ENCODE results near the gene TOR1AIP1. TPM values are rescaled to one million over a fixed set of nuclear protein-coding genes. Genes with fewer than 3 reads are reported as not detected.

Gene TOR1AIP1
- total and polyA plus RNA-seq, 5 donors: 31.6 to 65.9 (median 65.0) TPM

DNA sequence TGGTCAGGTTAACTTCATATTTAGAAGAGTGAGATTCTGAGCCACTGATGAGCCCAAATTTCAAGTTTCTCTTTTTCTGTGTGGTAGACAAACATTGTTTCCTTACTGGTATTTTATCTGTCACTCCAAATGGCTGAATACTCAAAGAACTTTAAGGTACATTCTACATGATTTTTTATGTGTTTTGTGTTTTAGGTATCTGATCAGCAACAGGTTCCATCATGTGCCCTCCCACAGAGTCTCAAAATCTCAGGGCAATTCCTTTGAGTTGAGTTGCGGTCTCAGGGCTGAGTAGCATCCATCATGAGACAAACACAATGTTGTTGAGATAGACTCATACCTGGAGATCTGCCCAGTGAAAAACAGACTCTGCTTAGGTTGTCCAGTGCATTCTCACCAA lies 57.9 kb downstream of the TOR1AIP1 start:
- ATAC-seq (no peak), DNase-seq (no peak)
- H3K27me3 ChIP-seq (ENCODE audit: control insufficient read depth, insufficient read depth): no peaks in the 10 kb centered on the region
- intact Hi-C loops (cut with DNase I): no loop called here
- H3K27ac ChIP-seq (ENCODE audit: low read length): no peak overlapping the region
- no peaks in the 10 kb centered on the region for H3K4me1 ChIP-seq (ENCODE audit: control insufficient read depth, insufficient read depth, low read length)
- H3K9me3 ChIP-seq (ENCODE audit: control insufficient read depth, low read length): no peaks in the 10 kb centered on the region
- no peak overlapping the region for H3K4me3 ChIP-seq (ENCODE audit: low read length)
- 98% methylated on average over 1 of the region's 1 CpG for WGBS

GRCh38 chr1:179941454-179941853 lies 59.4 kb downstream of the TOR1AIP1 start:
- Histone ChIP-seq H3K4me1 (ENCODE audit: control insufficient read depth, insufficient read depth, low read length) (no peaks in the 10 kb centered on the region), H3K9me3 (ENCODE audit: control insufficient read depth, low read length) (no peaks in the 10 kb centered on the region), H3K27me3 (ENCODE audit: control insufficient read depth, insufficient read depth) (no peaks in the 10 kb centered on the region), H3K4me3 (ENCODE audit: low read length) (no peak overlapping the region), H3K27ac (ENCODE audit: low read length) (no peak overlapping the region)
- DNase-seq (no peak), ATAC-seq (no peak)
- WGBS: 44% methylated on average over 2 of the region's 2 CpGs
- intact Hi-C loops (cut with DNase I): no loop called here

DNA sequence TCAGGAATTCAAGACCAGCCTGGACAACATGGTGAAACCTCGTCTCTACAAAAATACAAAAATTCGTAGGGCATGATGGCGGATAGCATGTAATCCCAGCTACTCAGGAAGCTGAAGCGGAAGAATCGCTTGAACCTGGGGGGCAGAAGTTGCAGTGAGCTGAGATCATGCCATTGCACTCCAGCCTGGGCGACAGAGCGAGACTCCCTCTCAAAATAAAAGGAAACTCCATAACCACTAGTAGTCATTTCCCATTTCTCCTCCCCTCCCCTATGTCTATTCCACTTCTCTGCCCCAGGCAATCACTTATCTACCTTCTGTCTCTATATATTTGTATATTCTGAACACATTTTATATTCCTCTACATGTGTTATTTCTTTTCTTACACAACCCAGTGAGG lies 68.6 kb downstream of the TOR1AIP1 start:
- Histone ChIP-seq H3K4me3 (ENCODE audit: low read length) (no peak overlapping the region), H3K4me1 (ENCODE audit: control insufficient read depth, insufficient read depth, low read length) (peaks cover 2% of the 10 kb centered on the region), H3K9me3 (ENCODE audit: control insufficient read depth, low read length) (no peaks in the 10 kb centered on the region), H3K27me3 (ENCODE audit: control insufficient read depth, insufficient read depth) (no peaks in the 10 kb centered on the region), H3K27ac (ENCODE audit: low read length) (no peak overlapping the region)
- intact Hi-C loops (cut with DNase I): loop anchor here in 1 of 4 donors (10.0 kb wide), 1 partner anchor 66 kb away; the partner anchor contains the start of gene TOR1AIP1
- WGBS: 85% methylated on average over 7 of the region's 7 CpGs
- DNase-seq (no peak), ATAC-seq (no peak)

DNA sequence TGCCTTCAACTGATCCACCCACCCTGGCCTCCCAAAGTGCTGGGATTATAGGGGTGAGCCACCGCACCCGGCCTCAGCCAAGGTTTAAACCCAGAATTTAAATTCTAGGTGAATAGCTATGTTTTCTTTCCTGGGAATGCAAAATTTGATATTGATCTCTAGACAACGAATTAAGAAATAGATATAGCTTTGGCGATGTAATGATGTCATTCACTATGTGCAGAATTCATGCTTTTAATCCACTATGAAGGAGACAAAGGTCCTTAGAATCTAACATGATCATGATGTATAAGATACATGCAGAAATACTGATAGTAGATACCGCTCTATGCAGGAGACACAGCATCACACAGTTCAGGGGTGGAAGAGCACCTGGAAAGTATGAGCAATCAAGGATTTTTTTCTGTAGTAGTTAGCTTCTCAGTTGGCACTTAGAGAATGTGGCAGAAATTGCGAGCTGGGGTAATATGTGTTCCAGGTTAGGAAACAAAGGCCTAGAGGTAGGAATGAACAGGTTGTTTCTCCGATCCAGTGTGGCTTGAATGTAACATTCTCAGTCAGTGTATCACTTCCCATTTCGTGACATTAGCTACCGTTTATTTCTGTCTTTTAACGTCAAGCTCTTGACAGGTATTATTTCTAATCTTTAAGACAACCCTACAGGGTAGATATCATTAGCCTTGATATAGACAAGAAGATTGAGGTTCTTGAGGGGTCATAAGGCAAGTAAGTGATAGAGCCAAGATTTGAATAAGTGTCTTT lies 69.5 kb downstream of the TOR1AIP1 start:
- H3K27ac ChIP-seq (ENCODE audit: low read length): no peak overlapping the region
- DNase-seq (no peak), ATAC-seq (no peak)
- intact Hi-C loops (cut with DNase I): loop anchor here in 1 of 4 donors (10.0 kb wide), 1 partner anchor 67 kb away; the partner anchor contains the start of gene TOR1AIP1
- peaks cover 2% of the 10 kb centered on the region for H3K4me1 ChIP-seq (ENCODE audit: control insufficient read depth, insufficient read depth, low read length)
- no peaks in the 10 kb centered on the region for H3K27me3 ChIP-seq (ENCODE audit: control insufficient read depth, insufficient read depth)
- no peaks in the 10 kb centered on the region for H3K9me3 ChIP-seq (ENCODE audit: control insufficient read depth, low read length)
- no peak overlapping the region for H3K4me3 ChIP-seq (ENCODE audit: low read length)
- 86% methylated on average over 10 of the region's 10 CpGs for WGBS

GRCh38 chr1:179952186-179952585 lies 70.1 kb downstream of the TOR1AIP1 start:
- Histone ChIP-seq H3K4me1 (ENCODE audit: control insufficient read depth, insufficient read depth, low read length) (peaks cover 2% of the 10 kb centered on the region), H3K27me3 (ENCODE audit: control insufficient read depth, insufficient read depth) (no peaks in the 10 kb centered on the region), H3K27ac (ENCODE audit: low read length) (no peak overlapping the region), H3K9me3 (ENCODE audit: control insufficient read depth, low read length) (no peaks in the 10 kb centered on the region), H3K4me3 (ENCODE audit: low read length) (no peak overlapping the region)
- 76% methylated on average over 4 of the region's 4 CpGs for WGBS
- no peak for DNase-seq
- no peak for ATAC-seq
- intact Hi-C loops (cut with DNase I): loop anchor here in 1 of 4 donors (10.0 kb wide), 1 partner anchor 67 kb away; the partner anchor contains the start of gene TOR1AIP1

- Histone ChIP-seq H3K9me3 (ENCODE audit: control insufficient read depth, low read length) (no peaks in the 10 kb centered on the region), H3K4me1 (ENCODE audit: control insufficient read depth, insufficient read depth, low read length) (peaks cover 2% of the 10 kb centered on the region), H3K4me3 (ENCODE audit: low read length) (peak overlapping the region; percentile 53), H3K27ac (ENCODE audit: low read length) (peak overlapping the region; percentile 90), H3K27me3 (ENCODE audit: control insufficient read depth, insufficient read depth) (no peaks in the 10 kb centered on the region)
- DNase-seq (peak in 1 of 3 donors; percentile 50), ATAC-seq (peak; percentile 4 to 10)
- intact Hi-C loops (cut with DNase I): loop anchor here in 1 of 4 donors (10.0 kb wide), 1 partner anchor 69 kb away; the partner anchor contains the start of gene TOR1AIP1
- WGBS: 1% methylated on average over 19 of the region's 19 CpGs
Measured at GRCh38 chr1:179953974-179954492, 71.9 kb downstream of the TOR1AIP1 start.

GRCh38 chr1:179954493-179955286 lies 72.6 kb downstream of the TOR1AIP1 start, which contains the start of gene CEP350:
Gene CEP350 (plus strand): TSS chr1:179954810. CDS start chr1:179986182, 31,372 bp downstream.
- peaks cover 2% of the 10 kb centered on the region for H3K4me1 ChIP-seq (ENCODE audit: control insufficient read depth, insufficient read depth, low read length)
- H3K27ac ChIP-seq (ENCODE audit: low read length): peak within 1 kb of the TSS; percentile 90
- no peaks in the 10 kb centered on the region for H3K27me3 ChIP-seq (ENCODE audit: control insufficient read depth, insufficient read depth)
- WGBS: under 1% methylated on average over 72 of the region's 72 CpGs
- ATAC-seq (peak; percentile 99), DNase-seq (peak; percentile 98 to 99 (median 99))
- intact Hi-C loops (cut with DNase I): loop anchor here in 1 of 4 donors (10.0 kb wide), 1 partner anchor 70 kb away; the partner anchor contains the start of gene TOR1AIP1
- H3K4me3 ChIP-seq (ENCODE audit: low read length): peak within 1 kb of the TSS; percentile 53
- no peaks in the 10 kb centered on the region for H3K9me3 ChIP-seq (ENCODE audit: control insufficient read depth, low read length)

DNA sequence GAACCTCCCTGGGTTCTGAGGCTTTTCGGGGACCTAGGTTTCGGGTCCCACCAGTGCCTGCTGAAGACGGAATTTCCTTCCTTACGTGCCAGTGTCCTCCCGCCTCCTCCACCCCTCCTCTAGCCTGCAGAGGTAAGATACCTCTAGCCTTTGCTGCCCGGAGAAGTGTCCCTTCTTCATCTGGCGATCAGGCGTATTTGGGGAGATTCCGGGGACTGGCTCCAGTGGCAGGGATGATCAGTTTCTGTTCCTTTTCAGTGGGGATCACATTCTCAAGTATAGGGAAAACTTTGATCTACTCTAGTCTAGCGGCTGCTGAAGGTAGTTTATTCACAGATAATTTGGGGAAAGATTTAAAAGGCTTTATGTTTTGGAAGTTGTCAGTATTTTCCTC lies 73.2 kb downstream of the TOR1AIP1 start:
- under 1% methylated on average over 10 of the region's 10 CpGs for WGBS
- H3K4me3 ChIP-seq (ENCODE audit: low read length): peak overlapping the region; percentile 53
- peaks cover 2% of the 10 kb centered on the region for H3K4me1 ChIP-seq (ENCODE audit: control insufficient read depth, insufficient read depth, low read length)
- ATAC-seq: no peak
- DNase-seq: no peak
- no peaks in the 10 kb centered on the region for H3K27me3 ChIP-seq (ENCODE audit: control insufficient read depth, insufficient read depth)
- H3K27ac ChIP-seq (ENCODE audit: low read length): peak overlapping the region; percentile 66
- intact Hi-C loops (cut with DNase I): loop anchor here in 1 of 4 donors (10.0 kb wide), 1 partner anchor 70 kb away; the partner anchor contains the start of gene TOR1AIP1
- H3K9me3 ChIP-seq (ENCODE audit: control insufficient read depth, low read length): no peaks in the 10 kb centered on the region

DNA sequence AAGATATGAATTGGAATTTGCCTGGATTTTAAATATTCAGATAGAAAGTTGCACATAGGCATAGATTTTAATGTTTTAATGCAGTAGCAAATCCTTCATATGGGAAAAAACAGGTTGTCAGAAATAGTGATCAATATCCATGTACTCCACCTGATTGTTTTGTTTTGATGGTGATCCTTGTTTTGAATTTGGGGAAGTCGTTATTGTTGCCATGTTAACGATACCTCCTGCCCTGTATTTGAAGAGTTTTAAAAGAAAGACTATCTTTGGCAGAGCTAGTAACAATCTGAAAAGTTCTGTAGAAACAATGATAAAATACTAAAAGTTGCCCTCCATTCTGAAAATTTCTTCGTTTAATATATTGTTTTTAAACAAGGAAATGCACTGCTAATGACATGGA lies 73.6 kb downstream of the TOR1AIP1 start:
- Histone ChIP-seq H3K27me3 (ENCODE audit: control insufficient read depth, insufficient read depth) (no peaks in the 10 kb centered on the region), H3K27ac (ENCODE audit: low read length) (no peak overlapping the region), H3K4me1 (ENCODE audit: control insufficient read depth, insufficient read depth, low read length) (peaks cover 2% of the 10 kb centered on the region), H3K9me3 (ENCODE audit: control insufficient read depth, low read length) (no peaks in the 10 kb centered on the region), H3K4me3 (ENCODE audit: low read length) (peak overlapping the region; percentile 53)
- under 1% methylated on average over 3 of the region's 3 CpGs for WGBS
- no peak for DNase-seq
- intact Hi-C loops (cut with DNase I): loop anchor here in 1 of 4 donors (10.0 kb wide), 1 partner anchor 71 kb away; the partner anchor contains the start of gene TOR1AIP1
- no peak for ATAC-seq

- Histone ChIP-seq H3K27me3 (ENCODE audit: control insufficient read depth, insufficient read depth) (no peaks in the 10 kb centered on the region), H3K27ac (ENCODE audit: low read length) (no peak overlapping the region), H3K9me3 (ENCODE audit: control insufficient read depth, low read length) (no peaks in the 10 kb centered on the region), H3K4me3 (ENCODE audit: low read length) (no peak overlapping the region), H3K4me1 (ENCODE audit: control insufficient read depth, insufficient read depth, low read length) (peaks cover 2% of the 10 kb centered on the region)
- intact Hi-C loops (cut with DNase I): loop anchor here in 1 of 4 donors (10.0 kb wide), 1 partner anchor 74 kb away; the partner anchor contains the start of gene TOR1AIP1
- ATAC-seq (no peak), DNase-seq (no peak)
- 68% methylated on average over 3 of the region's 3 CpGs for WGBS
Measured at GRCh38 chr1:179958359-179958758, 76.3 kb downstream of the TOR1AIP1 start.

Measured in right cardiac atrium (tissue), 5 donors.